GM20000 (cell line): ENCODE results near the gene TMEM26.

Source experiments
- DNase-seq: peaks from one replicate; pipeline ENCODE4 v3.0.0; 2012; ENCODE audit warnings: low spot score
- TF ChIP-seq, protein P1 (sequence below): IDR thresholded peaks from 2 replicates; pipeline ENCODE4 v1.5.1; 2012; ENCODE audit warnings: mild to moderate bottlenecking, control low read depth; ENCODE audit errors: extremely low read depth, missing control alignments

TMEM26 gene

DNA sequence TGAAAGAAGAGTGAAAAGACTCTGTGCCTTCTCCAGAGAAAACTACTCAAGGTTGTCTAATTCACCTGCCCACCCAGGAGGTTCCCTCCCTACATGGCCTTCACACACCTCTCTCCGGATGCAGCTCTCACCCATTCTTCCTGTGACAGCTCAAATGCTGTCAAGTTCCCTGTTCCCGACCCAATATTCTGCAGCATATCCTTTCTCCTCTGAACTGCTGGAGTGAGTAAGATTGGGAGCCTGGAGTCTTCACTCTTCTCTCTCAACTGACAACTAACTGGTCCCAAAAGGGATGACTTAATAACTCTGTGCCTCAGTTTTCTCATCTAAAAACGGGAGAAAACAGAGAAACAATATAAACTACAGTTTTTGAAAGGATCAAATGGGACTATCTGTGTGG lies 5.1 kb downstream of the TMEM26 start:
- TF ChIP-seq, protein P1, sequence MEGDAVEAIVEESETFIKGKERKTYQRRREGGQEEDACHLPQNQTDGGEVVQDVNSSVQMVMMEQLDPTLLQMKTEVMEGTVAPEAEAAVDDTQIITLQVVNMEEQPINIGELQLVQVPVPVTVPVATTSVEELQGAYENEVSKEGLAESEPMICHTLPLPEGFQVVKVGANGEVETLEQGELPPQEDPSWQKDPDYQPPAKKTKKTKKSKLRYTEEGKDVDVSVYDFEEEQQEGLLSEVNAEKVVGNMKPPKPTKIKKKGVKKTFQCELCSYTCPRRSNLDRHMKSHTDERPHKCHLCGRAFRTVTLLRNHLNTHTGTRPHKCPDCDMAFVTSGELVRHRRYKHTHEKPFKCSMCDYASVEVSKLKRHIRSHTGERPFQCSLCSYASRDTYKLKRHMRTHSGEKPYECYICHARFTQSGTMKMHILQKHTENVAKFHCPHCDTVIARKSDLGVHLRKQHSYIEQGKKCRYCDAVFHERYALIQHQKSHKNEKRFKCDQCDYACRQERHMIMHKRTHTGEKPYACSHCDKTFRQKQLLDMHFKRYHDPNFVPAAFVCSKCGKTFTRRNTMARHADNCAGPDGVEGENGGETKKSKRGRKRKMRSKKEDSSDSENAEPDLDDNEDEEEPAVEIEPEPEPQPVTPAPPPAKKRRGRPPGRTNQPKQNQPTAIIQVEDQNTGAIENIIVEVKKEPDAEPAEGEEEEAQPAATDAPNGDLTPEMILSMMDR: no peak
- no peak for DNase-seq

GRCh38 chr10:61439058-61439609 lies 14.0 kb downstream of the TMEM26 start:
- no peak for DNase-seq
- TF ChIP-seq, protein P1: no peak

DNA sequence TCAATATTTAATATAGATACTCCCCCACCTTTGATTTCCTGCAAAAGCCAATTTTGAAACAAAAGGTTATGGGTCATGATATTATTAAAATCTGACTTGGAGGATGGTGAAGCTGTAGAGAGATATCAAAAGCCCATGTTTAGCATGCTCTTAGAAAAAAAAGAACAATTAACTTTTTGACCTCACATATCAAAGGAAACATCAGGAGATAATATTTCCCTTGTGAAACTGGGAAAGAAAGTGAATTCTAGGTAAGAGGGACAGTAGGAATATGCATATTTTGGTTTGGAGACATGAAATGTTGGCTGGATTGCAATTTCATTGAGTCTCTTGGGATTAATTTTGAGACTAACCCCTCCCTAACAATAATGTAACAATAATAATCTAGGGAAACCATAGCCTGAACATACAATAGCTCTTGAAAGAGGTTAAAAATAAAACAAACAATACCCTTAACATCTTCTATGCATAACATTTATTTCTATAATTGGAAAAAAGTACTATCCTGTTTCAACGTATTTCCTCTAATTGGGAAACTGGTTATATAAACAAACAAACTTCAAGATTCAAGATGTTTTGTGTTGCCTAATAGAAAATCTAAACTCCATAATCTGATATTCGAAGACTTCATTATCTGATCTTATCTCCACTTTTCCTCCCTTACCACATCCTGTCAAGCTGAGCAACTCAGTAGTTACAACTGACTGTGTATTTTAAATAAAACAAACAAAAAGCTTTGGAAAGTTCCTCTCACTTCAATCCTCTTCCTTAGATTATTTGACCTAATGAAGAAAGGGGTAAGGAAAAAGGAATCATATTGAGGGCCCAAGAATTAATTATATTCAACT lies 14.8 kb downstream of the TMEM26 start:
- TF ChIP-seq, protein P1: no peak
- no peak for DNase-seq

- TF ChIP-seq, protein P1: no peak
- no peak for DNase-seq
These were observed 30.0 kb downstream of the TMEM26 start for GRCh38 chr10:61423178-61423577.

DNA sequence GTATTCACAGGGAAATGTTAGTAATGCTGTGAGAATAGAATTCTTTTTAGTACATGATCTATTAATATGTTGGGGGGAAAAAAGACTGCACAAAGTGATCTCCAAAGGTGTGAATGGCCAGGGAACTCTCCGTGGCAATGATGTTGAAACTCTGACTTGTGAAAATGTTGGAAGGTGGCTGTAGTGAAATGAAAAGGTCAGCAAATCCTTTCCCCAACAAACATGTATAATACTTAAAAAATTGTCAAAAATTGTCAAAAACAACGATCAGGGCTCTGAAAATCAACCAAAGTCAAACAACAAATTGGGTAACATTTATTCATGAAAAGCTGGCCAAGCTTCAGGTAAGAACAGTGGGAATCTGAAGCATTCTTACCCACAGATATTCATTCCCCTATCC lies 35.5 kb downstream of the TMEM26 start:
- TF ChIP-seq, protein P1: no peak
- no peak for DNase-seq

- DNase-seq: no peak
- TF ChIP-seq, protein P1: no peak
These were observed 37.4 kb downstream of the TMEM26 start for GRCh38 chr10:61415824-61416223.

DNA sequence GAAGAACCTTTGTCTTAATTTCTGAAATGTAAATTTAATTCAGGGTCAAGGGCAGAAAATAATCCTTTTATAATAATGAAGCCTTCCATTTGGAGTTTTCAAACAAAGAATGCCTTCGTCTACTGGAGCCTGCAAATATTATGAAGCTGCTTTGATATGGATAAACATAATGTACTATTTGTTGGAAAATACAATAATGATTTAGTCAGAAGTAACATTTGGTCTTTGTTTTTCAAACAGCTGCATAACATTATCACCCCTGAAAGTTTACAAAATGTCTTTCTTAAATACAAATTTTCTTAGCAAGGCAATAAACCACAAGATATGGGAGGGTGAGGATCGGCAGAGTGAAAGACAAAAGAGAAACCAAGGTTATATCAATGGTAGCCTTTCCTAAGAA lies 41.5 kb downstream of the TMEM26 start:
- DNase-seq: no peak
- TF ChIP-seq, protein P1: no peak
